ENCODE results near the gene FYN.
"Not testable (repeated sequence)": the region's sequence is repeated elsewhere in the genome, so short reads cannot be mapped to it uniquely, and the experiment has no call there.

FYN gene

DNA sequence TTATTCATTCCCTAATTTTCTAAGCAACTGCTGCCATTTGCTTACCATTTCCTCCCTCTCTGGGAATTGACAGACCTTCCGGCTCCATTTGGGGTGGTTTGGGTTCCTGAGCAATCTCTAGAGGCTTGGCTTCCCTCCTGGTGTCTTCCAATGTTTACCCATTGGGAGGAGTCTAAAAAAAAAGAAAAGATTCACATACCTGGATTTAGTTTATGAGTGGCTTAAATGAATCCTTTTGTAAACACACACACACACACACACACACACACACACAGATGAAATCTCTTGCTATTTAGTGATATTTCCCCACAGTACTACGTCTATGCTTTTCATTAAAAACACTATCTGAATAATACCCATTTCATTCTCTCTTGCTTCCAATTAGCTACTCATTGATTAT, 219.3 kb downstream of the FYN start:
- FAIRE-seq, result no peak
- DNase-seq (ENCODE audit: extremely low spot score, insufficient read length, low read depth), result no peak

DNA sequence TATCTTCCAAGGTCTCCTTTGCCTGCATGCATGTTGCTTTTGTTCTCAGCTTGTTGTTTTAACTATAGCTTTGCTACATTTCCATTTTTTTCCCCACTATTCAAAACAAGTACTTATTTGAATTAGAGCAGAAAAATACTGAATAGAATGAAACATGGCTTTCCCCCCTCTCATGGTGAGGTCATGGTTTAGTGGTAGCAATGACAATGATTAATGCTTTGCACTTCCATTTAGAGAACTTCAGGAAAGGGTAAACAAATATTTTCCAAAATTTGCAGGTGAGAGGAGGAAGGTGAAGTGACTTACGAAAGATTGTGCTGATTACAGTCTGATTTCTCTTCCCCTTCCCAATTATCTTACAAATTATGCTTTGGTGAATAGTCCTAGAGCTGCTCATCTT, 219.8 kb downstream of the FYN start:
- FAIRE-seq (no peak), DNase-seq (ENCODE audit: extremely low spot score, insufficient read length, low read depth) (no peak)

DNA sequence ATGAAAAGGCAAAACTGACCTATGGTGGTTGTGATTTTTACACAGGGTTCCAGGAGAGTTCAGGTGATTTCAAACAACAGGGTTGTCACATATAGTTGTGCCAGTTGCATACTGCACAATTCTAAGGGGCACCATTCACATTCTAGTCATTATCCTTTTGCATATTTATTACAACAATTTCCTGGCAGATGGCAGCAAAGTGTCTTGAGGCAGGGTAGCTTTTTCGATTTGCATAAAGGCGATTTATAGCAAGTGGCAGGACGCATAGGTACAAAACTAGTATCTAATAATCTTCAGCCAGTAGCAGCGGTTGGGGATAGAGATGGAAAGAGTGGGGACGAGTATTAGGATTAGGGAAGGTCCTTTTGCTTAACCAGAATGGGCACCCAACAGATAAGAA, 221.1 kb downstream of the FYN start:
- FAIRE-seq, result no peak

DNA sequence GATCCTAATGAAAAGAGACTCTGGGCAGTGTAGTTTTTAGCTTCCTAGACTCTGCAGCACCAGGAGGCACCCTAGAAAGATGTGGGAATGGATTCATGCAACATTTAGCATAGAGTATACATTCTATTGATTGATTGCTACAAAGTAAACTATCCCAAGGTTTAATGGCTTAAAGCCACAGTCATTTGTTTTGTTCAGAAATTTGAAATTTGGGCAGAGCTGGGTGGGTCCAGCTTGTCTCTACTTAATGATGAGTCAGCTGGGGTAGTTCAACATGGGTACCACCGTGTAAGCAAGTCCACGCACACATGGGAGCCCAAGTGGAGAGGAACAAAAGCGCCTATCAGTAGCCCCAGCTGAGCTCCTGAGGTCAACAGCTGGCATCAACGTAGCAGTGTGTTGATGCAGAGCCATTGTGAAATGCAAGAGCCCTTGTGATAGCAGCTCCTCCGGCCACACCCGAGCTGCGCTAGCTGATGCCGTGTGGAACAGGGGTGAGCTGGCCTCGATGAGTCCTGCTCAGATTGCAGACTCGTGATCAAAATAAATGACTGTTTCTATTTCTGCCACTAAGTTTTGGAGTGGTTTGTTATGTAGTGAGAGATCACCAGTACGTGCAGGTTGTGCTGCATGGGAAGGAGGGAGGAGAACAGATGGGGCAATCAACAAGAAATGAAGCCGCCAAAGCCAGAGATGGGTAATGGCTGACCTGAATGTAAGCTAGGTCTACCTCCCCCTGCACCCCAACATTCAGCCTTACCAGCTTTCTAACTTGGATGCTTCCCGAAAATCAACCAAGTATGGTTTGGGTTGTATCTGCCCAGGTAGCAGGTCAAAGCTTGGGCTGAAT, 221.8 kb downstream of the FYN start:
- DNase-seq (ENCODE audit: extremely low spot score, insufficient read length, low read depth) (no peak), FAIRE-seq (no peak)

More for the DNA sequence above, 221.1 kb downstream of the FYN start:
- DNase-seq (ENCODE audit: extremely low spot score, insufficient read length, low read depth), result no peak

DNA sequence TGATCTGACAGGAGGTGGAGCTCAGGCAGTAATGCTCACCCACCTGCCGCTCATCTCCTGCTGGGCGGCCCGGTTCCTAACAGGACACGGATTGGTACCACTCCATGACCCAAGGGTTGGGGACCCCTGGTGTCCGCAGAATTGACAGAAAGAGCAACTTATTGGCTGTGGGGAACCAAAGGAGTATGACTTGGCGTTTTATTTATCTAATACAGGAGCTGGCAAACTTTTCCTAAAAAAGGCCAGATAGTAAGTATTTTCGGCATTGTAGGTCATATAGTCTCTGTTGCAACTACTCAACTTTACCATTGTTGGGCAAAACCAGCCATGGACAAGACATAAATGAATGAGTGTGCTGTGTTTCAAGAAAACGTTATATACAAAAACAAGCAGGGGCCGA, 223.2 kb downstream of the FYN start:
- DNase-seq (ENCODE audit: extremely low spot score, insufficient read length, low read depth) (no peak), FAIRE-seq (no peak)

DNA sequence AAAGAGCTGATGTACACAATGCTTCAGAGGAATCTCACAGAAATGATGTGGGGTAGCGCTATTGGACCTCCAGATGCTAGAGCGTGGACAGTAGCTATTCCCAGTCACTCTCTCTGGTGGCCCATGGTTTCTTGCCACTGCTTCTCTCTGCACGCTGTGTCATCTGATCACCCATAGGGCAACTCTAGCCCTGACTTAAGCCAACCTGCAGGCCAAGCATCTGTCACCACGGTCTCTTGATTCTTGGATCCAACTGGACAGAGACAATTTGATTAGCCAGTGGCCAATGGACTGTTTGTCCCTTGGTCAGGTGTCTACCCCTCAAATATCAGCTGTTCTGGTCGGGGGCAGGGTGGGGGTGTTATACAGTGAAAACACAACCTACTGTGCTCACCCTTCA, 225.2 kb downstream of the FYN start:
- DNase-seq (ENCODE audit: extremely low spot score, insufficient read length, low read depth), result no peak
- no peak for FAIRE-seq

DNA sequence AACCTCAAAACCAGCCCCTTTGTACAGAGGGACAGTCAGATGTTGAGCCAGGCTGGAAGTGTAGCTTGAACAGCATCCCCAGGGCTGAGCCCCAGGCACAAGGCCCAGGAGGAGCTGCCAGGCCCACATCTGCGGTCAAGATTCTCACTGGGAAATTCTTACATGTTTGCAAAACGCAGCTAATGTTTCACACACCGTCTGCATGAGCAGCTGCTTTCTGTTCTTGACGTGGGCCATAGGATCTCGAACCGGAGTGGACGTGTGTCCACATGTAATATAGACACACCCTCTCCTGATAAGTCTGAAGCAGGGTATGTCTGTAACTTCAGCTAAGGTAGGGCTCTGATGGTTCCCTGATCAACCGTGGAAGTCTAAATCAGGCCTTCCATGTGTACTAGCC, 226.3 kb downstream of the FYN start:
- no peak for FAIRE-seq

DNA sequence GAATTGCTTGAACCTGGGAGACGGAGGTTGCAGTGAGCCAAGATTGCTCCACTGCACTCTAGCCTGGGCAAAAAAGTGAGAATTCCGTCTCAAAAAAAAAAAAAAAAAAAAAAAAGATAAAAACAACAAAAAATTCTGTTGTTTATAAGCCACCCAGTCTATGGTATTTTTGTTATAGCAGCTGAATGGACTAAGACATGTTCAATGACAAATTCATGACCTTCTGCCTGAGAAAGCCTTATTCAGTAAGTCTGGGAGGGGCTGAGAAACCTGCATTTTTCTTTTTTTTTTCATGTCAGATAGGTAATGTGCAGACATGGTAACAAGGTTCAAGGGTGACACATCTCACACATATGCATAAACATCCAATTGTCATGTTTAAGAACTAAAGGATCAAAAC, 227.2 kb downstream of the FYN start:
- FAIRE-seq (no peak), DNase-seq (ENCODE audit: extremely low spot score, insufficient read length, low read depth) (no peak)

More for the DNA sequence above, 226.3 kb downstream of the FYN start:
- DNase-seq (ENCODE audit: extremely low spot score, insufficient read length, low read depth), result no peak

DNA sequence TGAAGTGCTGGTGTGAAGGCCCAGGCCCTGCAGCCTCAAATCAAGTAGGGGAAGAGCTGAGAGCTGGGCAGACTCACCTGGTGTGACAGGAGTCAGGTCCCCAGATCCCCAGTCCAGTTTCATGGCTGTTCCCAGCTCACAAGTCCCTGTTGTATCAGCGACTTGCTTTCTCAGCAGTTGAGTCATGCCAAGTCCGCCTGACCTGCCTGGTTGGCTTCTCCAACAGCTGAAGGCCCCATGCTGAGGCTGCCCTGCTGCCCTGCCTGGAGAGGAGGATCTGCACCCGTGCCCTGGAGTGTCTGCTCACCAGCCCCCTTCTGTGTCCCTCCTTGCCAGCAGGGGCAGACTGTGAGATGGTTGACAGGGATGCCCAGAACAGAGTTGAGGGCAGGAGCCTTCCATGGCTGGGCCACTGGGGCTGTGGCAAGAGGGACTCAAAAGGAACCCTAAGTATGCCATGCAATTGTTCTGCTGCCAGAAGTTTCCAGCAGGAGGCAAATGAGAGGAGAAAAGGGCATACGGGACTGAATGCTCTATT, 228.3 kb downstream of the FYN start:
- DNase-seq (ENCODE audit: extremely low spot score, insufficient read length, low read depth) (no peak), FAIRE-seq (no peak)

DNA sequence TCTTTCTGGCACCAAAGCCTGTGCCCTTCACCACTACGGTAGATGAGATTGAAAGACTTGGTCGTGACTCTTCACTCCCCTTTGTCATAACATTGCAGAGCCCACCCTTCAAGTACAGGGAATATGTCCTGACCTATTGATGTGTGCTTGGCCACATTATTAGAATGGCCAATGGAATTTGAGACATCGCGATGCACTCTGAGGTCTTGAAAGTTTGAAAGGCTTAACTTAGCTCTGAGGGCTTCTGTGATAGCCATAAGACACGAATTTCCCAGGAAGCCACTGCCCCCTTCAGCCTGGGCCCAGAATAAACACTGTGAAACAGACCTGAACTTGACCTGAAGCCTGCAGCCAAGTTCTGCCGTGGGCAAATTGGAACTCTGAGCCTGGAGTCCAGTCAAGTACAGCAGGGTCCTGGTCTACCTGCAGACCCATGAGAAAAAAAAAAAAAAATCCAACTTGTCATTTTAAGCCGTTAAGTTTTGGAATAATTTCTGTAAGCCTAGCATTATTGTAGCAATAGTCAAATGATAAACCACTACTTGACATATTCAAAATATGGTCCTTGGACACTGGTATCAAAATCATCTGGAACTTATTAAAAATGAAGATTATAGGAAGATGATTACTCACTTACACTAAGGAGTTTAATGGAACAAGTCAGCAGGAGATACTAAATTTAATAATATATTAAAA, 230.6 kb downstream of the FYN start:
- DNase-seq (ENCODE audit: extremely low spot score, insufficient read length, low read depth) (no peak), FAIRE-seq (no peak)

DNA sequence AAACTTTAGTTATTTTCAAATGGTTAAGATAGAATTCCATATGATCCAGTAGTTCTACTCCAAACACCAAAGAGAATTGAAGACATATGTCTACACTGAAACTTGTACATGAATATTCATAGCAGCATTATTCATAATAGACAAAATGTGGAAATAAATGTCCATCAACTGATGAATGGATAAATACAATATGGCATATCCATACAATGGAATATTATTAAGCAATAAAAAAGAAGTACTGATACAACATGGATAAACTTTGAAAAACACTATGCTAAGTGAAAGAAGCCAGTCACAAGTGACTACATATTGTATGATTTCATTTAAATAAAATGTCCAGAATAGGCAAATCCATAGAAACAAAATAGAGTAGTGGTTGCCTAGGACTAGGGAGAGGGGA, 234.0 kb downstream of the FYN start:
- FAIRE-seq (no peak), DNase-seq (ENCODE audit: extremely low spot score, insufficient read length, low read depth) (no peak)

DNA sequence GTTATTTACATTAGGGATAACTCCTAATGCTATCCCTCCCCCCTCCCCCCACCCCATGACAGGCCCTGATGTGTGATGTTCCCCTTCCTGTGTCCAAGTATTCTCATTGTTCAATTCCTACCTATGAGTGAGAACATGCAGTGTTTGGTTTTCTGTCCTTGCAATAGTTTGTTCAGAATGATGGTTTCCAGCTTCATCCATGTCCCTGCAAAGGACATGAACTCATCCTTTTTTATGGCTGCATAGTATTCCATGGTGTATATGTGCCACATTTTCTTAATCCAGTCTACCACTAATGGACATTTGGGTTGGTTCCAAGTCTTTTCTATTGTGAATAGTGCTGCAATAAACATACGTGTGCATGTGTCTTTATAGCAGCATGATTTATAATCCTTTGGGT, 238.3 kb downstream of the FYN start:
- DNase-seq (ENCODE audit: extremely low spot score, insufficient read length, low read depth); FAIRE-seq: not testable (repeated sequence)

DNA sequence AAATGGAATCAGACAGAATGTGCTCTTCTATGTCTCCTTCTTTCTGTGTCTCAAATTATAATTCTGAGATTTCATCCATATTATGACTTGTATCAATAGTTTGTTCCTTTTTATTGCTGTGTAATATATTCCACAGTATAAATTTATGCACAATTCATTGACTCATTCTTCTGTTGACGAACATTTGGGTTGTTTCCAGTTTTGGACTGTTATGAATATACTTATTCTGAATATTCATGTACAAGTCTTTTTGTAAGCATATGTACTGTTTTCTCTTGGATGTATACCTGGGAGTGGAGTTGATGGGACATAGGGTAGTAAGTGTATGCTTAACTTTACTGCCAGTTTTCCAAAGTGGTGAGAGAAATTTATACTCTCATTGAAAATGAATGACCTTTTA, 239.4 kb downstream of the FYN start:
- no peak for FAIRE-seq

DNA sequence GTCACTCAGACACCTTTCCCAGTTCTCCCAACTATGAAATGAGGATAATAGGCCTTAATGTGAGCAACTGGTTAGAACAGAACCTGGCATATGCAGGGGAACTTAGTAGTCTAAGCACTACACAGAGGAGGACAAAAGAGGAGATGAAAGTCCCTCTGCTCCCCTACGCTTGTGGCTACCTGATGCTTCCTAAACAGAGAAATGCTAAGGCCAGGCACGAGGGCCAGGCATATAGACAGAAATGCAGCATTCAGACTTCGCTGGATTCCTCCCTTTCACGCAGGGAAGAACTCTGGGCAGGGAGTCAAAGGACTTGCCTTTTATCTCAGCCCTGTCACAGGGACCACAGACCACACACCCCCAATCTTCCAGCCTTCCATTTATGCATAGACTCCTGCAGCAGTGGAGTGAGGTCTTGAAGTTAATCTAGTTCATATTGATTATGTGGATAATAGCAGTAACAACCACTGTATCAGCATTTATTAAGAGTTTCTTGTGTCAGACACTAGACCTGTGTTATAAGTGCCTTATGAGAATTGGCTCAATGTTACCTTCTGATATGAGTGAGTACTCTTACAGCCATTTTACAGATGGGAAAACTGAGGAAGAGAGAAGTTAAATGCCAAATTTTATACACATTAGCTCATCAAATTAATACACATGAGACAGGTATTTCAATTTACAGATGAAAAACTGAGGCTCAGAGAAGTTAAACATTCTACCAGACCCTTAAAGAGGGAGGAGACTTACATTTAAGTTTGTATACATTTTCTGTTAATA, 240.6 kb downstream of the FYN start:
- FAIRE-seq (no peak), DNase-seq (ENCODE audit: extremely low spot score, insufficient read length, low read depth) (no peak)

More for the DNA sequence above, 239.4 kb downstream of the FYN start:
- DNase-seq (ENCODE audit: extremely low spot score, insufficient read length, low read depth), result no peak

DNA sequence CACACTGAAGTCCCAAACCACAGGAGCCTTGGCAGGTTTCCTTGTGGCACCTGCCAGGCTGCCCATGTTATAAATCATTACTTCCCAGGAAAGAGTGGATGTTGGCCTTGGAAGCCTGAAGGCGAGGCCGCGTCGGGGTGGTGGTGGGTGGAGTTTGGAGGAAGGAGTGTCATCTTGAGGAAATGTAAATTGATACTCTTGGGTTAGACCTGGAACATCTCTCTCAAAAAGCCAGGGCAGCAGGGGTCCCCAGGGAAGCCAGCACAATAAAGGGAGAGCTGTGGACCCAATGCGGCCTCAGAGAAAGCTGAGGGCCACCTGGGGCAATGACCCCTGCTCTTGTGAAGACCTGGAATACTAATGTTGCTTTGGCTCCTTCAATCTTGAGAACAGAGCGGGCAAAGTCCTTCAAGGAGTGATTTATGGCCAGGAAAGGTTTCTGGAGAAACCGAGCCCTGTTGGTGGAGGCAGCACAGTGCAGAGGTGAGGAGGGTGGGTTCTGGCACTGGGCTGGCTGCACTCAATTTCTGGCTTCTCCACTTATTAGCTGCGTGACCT, 241.3 kb downstream of the FYN start:
- FAIRE-seq, result no peak
- DNase-seq (ENCODE audit: extremely low spot score, insufficient read length, low read depth), result no peak

DNA sequence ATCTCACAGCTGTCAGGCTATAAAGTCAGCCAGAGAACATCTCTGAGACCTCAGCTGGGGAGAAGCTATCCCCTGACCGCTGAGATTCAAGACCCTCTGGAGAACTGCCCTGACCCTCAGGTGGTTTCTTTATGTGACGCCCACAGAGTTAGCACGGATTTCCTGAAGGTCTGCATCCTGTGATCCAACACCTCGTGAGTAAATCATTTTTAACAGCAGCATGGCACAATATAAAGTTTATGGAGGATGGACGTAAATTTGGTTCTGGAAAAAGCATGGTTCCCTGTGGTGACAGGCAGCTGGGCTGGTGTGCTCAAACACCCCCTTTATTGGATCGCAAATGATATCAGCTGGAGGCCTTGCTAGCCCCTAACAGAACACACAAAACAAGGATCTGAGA, 242.2 kb downstream of the FYN start:
- FAIRE-seq, result no peak
- DNase-seq (ENCODE audit: extremely low spot score, insufficient read length, low read depth), result no peak

DNA sequence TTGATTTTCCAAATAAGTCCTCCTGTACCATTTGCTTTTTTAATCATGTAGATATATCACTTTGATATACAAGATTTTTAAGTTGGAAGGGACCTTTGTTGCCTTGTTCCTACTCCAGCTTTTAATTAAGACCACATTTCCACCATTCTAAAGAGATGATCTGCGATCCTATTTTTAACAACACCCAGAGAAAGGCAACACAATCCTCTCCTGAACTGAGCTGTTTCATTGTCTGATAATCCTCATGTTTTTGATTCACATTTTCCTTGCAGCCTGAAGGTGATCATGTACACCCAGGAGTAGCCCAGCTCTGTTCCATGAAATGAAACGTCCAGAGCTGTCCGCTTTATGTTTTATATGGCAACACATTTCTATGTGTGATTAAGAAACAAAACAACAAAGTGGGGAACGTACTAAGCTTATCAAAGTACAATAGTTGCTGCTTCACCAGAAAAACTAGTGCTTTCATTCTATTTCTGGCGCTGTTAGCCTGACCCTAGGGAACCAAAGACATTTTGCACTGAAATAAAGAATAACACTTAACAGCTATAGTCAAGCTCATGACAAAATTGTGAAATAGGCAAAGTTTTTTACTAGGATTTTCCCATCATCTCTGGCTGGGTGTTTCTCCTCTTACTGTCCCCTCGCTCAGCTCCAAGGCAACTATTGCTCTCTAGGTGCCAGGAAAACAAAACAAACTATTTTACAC, 245.0 kb downstream of the FYN start:
- FAIRE-seq, result no peak

DNA sequence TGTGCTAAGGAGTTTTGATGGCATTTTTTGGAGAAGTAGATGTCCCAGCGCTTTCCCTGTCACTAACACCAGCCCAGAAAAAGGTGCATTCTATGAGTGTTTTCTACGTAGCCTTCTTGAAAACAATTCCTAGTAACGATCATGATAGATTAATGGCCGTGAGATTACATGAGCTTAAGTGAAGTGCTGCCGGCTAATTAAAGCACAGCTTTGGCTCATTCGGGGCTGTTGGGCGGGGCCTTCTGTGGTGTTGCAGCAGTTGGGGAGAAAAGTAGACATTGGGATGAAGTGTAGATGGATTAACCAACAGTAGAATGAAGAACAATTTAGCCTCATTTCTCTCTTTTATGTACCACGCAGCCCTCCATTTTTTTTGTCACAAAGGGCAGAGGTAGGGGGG, 246.8 kb downstream of the FYN start:
- DNase-seq (ENCODE audit: extremely low spot score, insufficient read length, low read depth) (no peak), FAIRE-seq (no peak)

More for the DNA sequence above, 245.0 kb downstream of the FYN start:
- DNase-seq (ENCODE audit: extremely low spot score, insufficient read length, low read depth), result no peak
